ENCODE data around the gene MTERF4. TPM values are rescaled to one million over a fixed set of nuclear protein-coding genes. Genes with fewer than 3 reads are reported as not detected.

MTERF4 gene
- total and polyA plus RNA-seq, 2 of the 4 experiments (the other 2 are of a cell fraction), result 26.6 to 33.3 TPM

GRCh38 chr2:241070361-241070760 lies 31.7 kb downstream of the MTERF4 start:
- no peak overlapping the region for H2BK5ac ChIP-seq (ENCODE audit: low read depth, low read length, poor library complexity, severe bottlenecking)
- ATAC-seq (ENCODE audit: low read depth), result no peak
- intact Hi-C loops (cut with micrococcal nuclease), result no loop called here

More at GRCh38 chr2:241070361-241070760, 31.7 kb downstream of the MTERF4 start:
- Histone ChIP-seq H2AK9ac (replicated peaks; ENCODE audit: low read depth, low read length, poor library complexity) (no peak overlapping the region), H4K20me1 (ENCODE audit: insufficient read depth, low read length) (no peaks in the 10 kb centered on the region), H4K91ac (ENCODE audit: insufficient read depth, low read depth, low read length) (no peak overlapping the region), H3K14ac (replicated peaks; ENCODE audit: low read depth, low read length) (no peak overlapping the region), H2BK120ac (ENCODE audit: low read depth, low read length) (no peak overlapping the region), H3K27ac (ENCODE audit: insufficient read depth, low read length) (no peak overlapping the region), H3K56ac (ENCODE audit: extremely low read depth, insufficient read depth, low read length) (no peak overlapping the region), H2AFZ (replicated peaks; ENCODE audit: low read length, poor library complexity) (no peak overlapping the region), H3K9me3 (ENCODE audit: control insufficient read depth, insufficient read depth, low read length) (no peaks in the 10 kb centered on the region), H3K27me3 (ENCODE audit: control insufficient read depth, insufficient read depth, low read length) (no peaks in the 10 kb centered on the region), H2BK20ac (ENCODE audit: low read depth, low read length) (no peak overlapping the region), H3K36me3 (ENCODE audit: control insufficient read depth, insufficient read depth, low read length) (peaks cover 47% of the 10 kb centered on the region; the same call in 1 of the 2 replicates), H3K4ac (ENCODE audit: low read depth, low read length) (no peak overlapping the region), H3K23ac (ENCODE audit: low read depth, low read length) (no peak overlapping the region), H4K8ac (ENCODE audit: low read depth in 2 of 2, low read length in 2 of 2) (no peak overlapping the region), H3K9ac (ENCODE audit: low read depth, low read length) (no peak overlapping the region), H2BK15ac (ENCODE audit: low read depth, low read length) (no peak overlapping the region), H2AK5ac (ENCODE audit: low read depth, low read length) (no peak overlapping the region), H3K9me1 (ENCODE audit: insufficient read depth, low read length) (no peaks in the 10 kb centered on the region), H3K4me2 (ENCODE audit: low read depth, low read length) (no peak overlapping the region), H3K4me1 (ENCODE audit: control insufficient read depth, insufficient read depth, low read length) (no peaks in the 10 kb centered on the region), H3K18ac (ENCODE audit: low read depth, low read length) (no peak overlapping the region), H3K79me1 (ENCODE audit: low read depth in 1 of 2, low read length in 2 of 2) (no peaks in the 10 kb centered on the region), H3K4me3 (ENCODE audit: insufficient read depth, low read depth, low read length) (no peak overlapping the region), H4K5ac (ENCODE audit: low read depth, low read length) (no peak overlapping the region)
- ChIA-PET POLR2A (ENCODE audit: unreplicated experiment) (no interaction called here), CTCF (no interaction called here)
- dilution Hi-C loops (cut with HindIII; ENCODE audit: low sequenced_read_pairs, unreplicated experiment) (no loop called here), in situ Hi-C loops (cut with MboI; ENCODE audit: low sequenced_read_pairs) (loop anchor here (10.0 kb wide), 1 partner anchor 216 kb away; no protein-coding TSS in a partner anchor)
- WGBS, 2 experiments (ENCODE audit: extremely low coverage in 2 of 2, insufficient read length in 1 of 2), result 89% methylated on average over 4 of the region's 13 CpGs; no CpG with 5 or more reads in 1 of the 2 experiments
- TF ChIP-seq CEBPB (IDR thresholded peaks at IDR 0.05; ENCODE audit: low read depth, low read length), result no peak
- no peak for TF ChIP-seq FOS (IDR thresholded peaks at IDR 0.05; ENCODE audit: low read depth, low read length)
- TF ChIP-seq MXI1 (IDR thresholded peaks at IDR 0.05; ENCODE audit: borderline replicate concordance, low read depth, low read length), result no peak
- TF ChIP-seq MAZ (IDR thresholded peaks at IDR 0.05; ENCODE audit: borderline replicate concordance, low read depth, low read length), result no peak
- no peak for TF ChIP-seq SMC3 (IDR thresholded peaks at IDR 0.05; ENCODE audit: low read depth, low read length)
- no peak for TF ChIP-seq MAFK (IDR thresholded peaks at IDR 0.05; ENCODE audit: low read depth, low read length)
- TF ChIP-seq ELK1 (IDR thresholded peaks at IDR 0.05; ENCODE audit: borderline replicate concordance, low read depth, low read length), result no peak
- TF ChIP-seq RFX5 (IDR thresholded peaks at IDR 0.05; ENCODE audit: low read depth, low read length), result no peak
- TF ChIP-seq RCOR1 (IDR thresholded peaks at IDR 0.05; ENCODE audit: insufficient replicate concordance, low read length), result no peak
- no peak for TF ChIP-seq POLR2A (IDR thresholded peaks at IDR 0.05; ENCODE audit: low read depth, low read length)
- no peak for TF ChIP-seq BHLHE40 (IDR thresholded peaks at IDR 0.05; ENCODE audit: low read depth, low read length)
- TF ChIP-seq NFE2L2 (IDR thresholded peaks at IDR 0.05; ENCODE audit: low read depth, low read length), result no peak
- no peak for TF ChIP-seq CHD1 (IDR thresholded peaks at IDR 0.05; ENCODE audit: low read depth, low read length)
- no peak for TF ChIP-seq RAD21 (IDR thresholded peaks at IDR 0.05; ENCODE audit: low read length)
- no peak for TF ChIP-seq USF2 (IDR thresholded peaks at IDR 0.05; ENCODE audit: low read depth, low read length)
- TF ChIP-seq CTCF (conservative IDR thresholded peaks at IDR 0.05; ENCODE audit: low read depth, low read length), result no peak
- DNase-seq, result no peak
- no TSS peak for BruUV-seq (replicated peaks)

Measured in IMR-90 (cell line).